Measurements from ENCODE around the gene KBTBD8.

Gene KBTBD8

DNA sequence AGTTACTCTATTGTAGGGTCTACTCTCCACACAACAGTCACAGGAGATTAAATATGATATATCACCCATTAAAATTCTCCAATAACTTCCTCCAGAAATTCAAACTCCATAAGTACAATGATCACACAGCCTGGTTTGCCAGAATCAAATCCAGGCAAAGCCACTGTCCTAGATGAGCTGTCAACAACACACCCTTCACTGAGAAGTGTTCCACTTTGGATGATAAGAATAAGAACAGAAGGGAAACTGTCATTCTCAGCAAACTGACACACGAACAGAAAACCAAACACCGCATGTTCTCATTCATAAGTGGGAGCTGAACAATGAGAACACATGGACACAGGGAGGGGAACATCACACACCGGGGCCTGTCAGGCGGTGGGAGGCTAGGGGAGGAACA lies 41.4 kb upstream of the KBTBD8 start:
- Histone ChIP-seq H3K27ac (no peak overlapping the region), H3K4me3 (ENCODE audit: low read depth in 1 of 2, low read length in 1 of 2) (no peak overlapping the region), H3K9me3 (no peaks in the 10 kb centered on the region), H3K4me1 (ENCODE audit: control insufficient read depth in 1 of 2, insufficient read depth in 1 of 2, low read depth in 1 of 2, low read length in 1 of 2) (no peaks in the 10 kb centered on the region), H3K27me3 (peaks cover 6% of the 10 kb centered on the region), H3K36me3 (no peaks in the 10 kb centered on the region)
- TF ChIP-seq CTCF (IDR thresholded peaks at IDR 0.05), result no peak

GRCh38 chr3:66957367-66957766 lies 40.7 kb upstream of the KBTBD8 start:
- no peak for TF ChIP-seq CTCF (IDR thresholded peaks at IDR 0.05)
- Histone ChIP-seq H3K27me3 (peaks cover 6% of the 10 kb centered on the region), H3K36me3 (no peaks in the 10 kb centered on the region), H3K9me3 (no peaks in the 10 kb centered on the region), H3K27ac (no peak overlapping the region), H3K4me1 (ENCODE audit: control insufficient read depth in 1 of 2, insufficient read depth in 1 of 2, low read depth in 1 of 2, low read length in 1 of 2) (no peaks in the 10 kb centered on the region), H3K4me3 (ENCODE audit: low read depth in 1 of 2, low read length in 1 of 2) (no peak overlapping the region)

GRCh38 chr3:66958067-66958466 lies 40.0 kb upstream of the KBTBD8 start:
- Histone ChIP-seq H3K27ac (no peak overlapping the region), H3K27me3 (peaks cover 10% of the 10 kb centered on the region), H3K36me3 (no peaks in the 10 kb centered on the region), H3K4me3 (ENCODE audit: low read depth in 1 of 2, low read length in 1 of 2) (no peak overlapping the region), H3K9me3 (no peaks in the 10 kb centered on the region), H3K4me1 (ENCODE audit: control insufficient read depth in 1 of 2, insufficient read depth in 1 of 2, low read depth in 1 of 2, low read length in 1 of 2) (no peaks in the 10 kb centered on the region)
- TF ChIP-seq CTCF (IDR thresholded peaks at IDR 0.05), result no peak

GRCh38 chr3:66962664-66963063 lies 35.4 kb upstream of the KBTBD8 start:
- Histone ChIP-seq H3K4me1 (ENCODE audit: control insufficient read depth in 1 of 2, insufficient read depth in 1 of 2, low read depth in 1 of 2, low read length in 1 of 2) (no peaks in the 10 kb centered on the region), H3K27ac (no peak overlapping the region), H3K36me3 (no peaks in the 10 kb centered on the region), H3K27me3 (peaks cover 23% of the 10 kb centered on the region), H3K9me3 (no peaks in the 10 kb centered on the region), H3K4me3 (ENCODE audit: low read depth in 1 of 2, low read length in 1 of 2) (no peak overlapping the region)
- no peak for TF ChIP-seq CTCF (IDR thresholded peaks at IDR 0.05)

DNA sequence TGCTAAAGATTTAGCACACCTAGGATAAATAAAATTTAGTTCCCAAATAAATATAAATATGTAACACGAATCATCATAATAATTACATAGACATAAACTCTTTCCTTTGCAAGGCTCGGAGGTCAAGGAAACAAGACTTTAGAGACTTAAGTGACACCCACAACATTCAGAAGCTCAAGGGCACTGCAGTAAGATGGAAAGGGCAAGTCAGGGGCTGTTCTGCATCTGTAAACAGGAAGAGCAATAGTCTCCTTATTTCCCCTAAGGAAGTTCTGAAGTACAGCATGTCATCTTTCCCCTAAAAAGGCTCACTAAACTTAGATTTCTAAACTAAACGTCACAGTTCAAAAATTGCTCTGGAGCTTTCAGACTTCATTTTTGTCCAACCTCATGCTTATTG lies 26.9 kb upstream of the KBTBD8 start:
- Histone ChIP-seq H3K9me3 (no peaks in the 10 kb centered on the region), H3K27me3 (peaks cover 36% of the 10 kb centered on the region), H3K27ac (no peak overlapping the region), H3K4me1 (ENCODE audit: control insufficient read depth in 1 of 2, insufficient read depth in 1 of 2, low read depth in 1 of 2, low read length in 1 of 2) (peaks cover 5 to 8% of the 10 kb centered on the region in 2 experiments), H3K4me3 (ENCODE audit: low read depth in 1 of 2, low read length in 1 of 2) (no peak overlapping the region), H3K36me3 (no peaks in the 10 kb centered on the region)
- no peak for TF ChIP-seq CTCF (IDR thresholded peaks at IDR 0.05)

All from neutrophil (primary cell).